CD14-positive monocyte (primary cell): Measurements from ENCODE around the gene UQCRH. TPM values are rescaled to one million over a fixed set of nuclear protein-coding genes. Genes with fewer than 3 reads are reported as not detected.

Experiments used
- DNase-seq, 3 donors: peaks; one replicate each; pipeline ENCODE4 v3.0.0-alpha.2; 2011 to 2022
- H2AFZ ChIP-seq: 2 replicates; pipeline ENCODE4 v1.6.0; 2012; ENCODE audit warnings: mild to moderate bottlenecking, low read depth, low read length, inconsistent platforms; ENCODE audit not compliant: insufficient read depth, poor library complexity, severe bottlenecking
- H3K27ac ChIP-seq, 2 donors: 1 replicate in 1 of 2; 2 replicates in 1 of 2; pipeline ENCODE4 v1.5.1; 2012 to 2013; ENCODE audit warnings: low read length in 2 of 2, control low read depth in 1 of 2, inconsistent platforms in 1 of 2, low read depth in 1 of 2, mild to moderate bottlenecking in 1 of 2
- H3K27me3 ChIP-seq, 2 donors: one replicate each; pipeline versions ENCODE4 v1.6.0 to v1.6.1; 2011 to 2013; ENCODE audit warnings: low read length in 2 of 2; ENCODE audit not compliant: control insufficient read depth in 2 of 2, insufficient read depth in 2 of 2
- H3K36me3 ChIP-seq, 2 donors: replicated peaks in 1 of 2; 1 replicate in 1 of 2; 2 replicates in 1 of 2; pipeline versions ENCODE4 v1.5.1 to v1.6.1; 2012 to 2013; ENCODE audit warnings: low read length in 2 of 2, control low read depth in 1 of 2, inconsistent platforms in 1 of 2, mild to moderate bottlenecking in 1 of 2; ENCODE audit not compliant: insufficient read depth in 2 of 2, control insufficient read depth in 1 of 2
- H3K4me1 ChIP-seq, 2 donors: 1 replicate in 1 of 2; 2 replicates in 1 of 2; pipeline versions ENCODE4 v1.5.1 to v1.6.1; 2012 to 2013; ENCODE audit warnings: low read length in 2 of 2, control low read depth in 1 of 2, inconsistent platforms in 1 of 2, mild to moderate bottlenecking in 1 of 2, moderate library complexity in 1 of 2; ENCODE audit not compliant: insufficient read depth in 2 of 2, control insufficient read depth in 1 of 2
- H3K4me2 ChIP-seq: replicated peaks from 2 replicates; pipeline ENCODE3; 2012; ENCODE audit warnings: low read length, moderate library complexity, mild to moderate bottlenecking; ENCODE audit not compliant: poor library complexity, severe bottlenecking; ENCODE audit errors: extremely low read depth
- H3K4me3 ChIP-seq, 3 experiments: fragments of 200-600 bp in 1 of 3; sonication (generic) in 1 of 3; replicated peaks in 1 of 3; 1 replicate in 2 of 3; 2 replicates in 1 of 3; pipeline ENCODE4 v1.5.1; 2011 to 2013; ENCODE audit warnings: low read length in 3 of 3, mild to moderate bottlenecking in 3 of 3, control low read depth in 2 of 3, low read depth in 2 of 3, inconsistent platforms in 1 of 3, moderate library complexity in 1 of 3
- H3K79me2 ChIP-seq: 2 replicates; pipeline ENCODE4 v1.6.0; 2012; ENCODE audit warnings: mild to moderate bottlenecking, control low read depth, inconsistent platforms, low read length, moderate library complexity; ENCODE audit not compliant: insufficient read depth
- H3K9ac ChIP-seq: 2 replicates; pipeline ENCODE4 v1.6.0; 2017; ENCODE audit warnings: low read length, mild to moderate bottlenecking; ENCODE audit not compliant: insufficient read depth, poor library complexity, severe bottlenecking
- H3K9me3 ChIP-seq, 2 donors: replicated peaks in 1 of 2; 1 replicate in 1 of 2; 2 replicates in 1 of 2; pipeline versions ENCODE4 v1.5.1 to v1.6.1; 2012 to 2013; ENCODE audit warnings: low read length in 2 of 2, control low read depth in 1 of 2; ENCODE audit not compliant: control insufficient read depth in 1 of 2, insufficient read depth in 1 of 2
- H4K20me1 ChIP-seq: 2 replicates; pipeline ENCODE4 v1.6.0; 2012; ENCODE audit warnings: mild to moderate bottlenecking, low read length, control low read depth, moderate library complexity; ENCODE audit not compliant: insufficient read depth
- H3K27ac Mint-ChIP-seq, 7 donors: one replicate each; pipeline ENCODE4 v1.8.0; 2020; ENCODE audit warnings: mild to moderate bottlenecking in 7 of 7, mixed read lengths in 7 of 7, moderate library complexity in 6 of 7, inconsistent platforms in 2 of 7
- H3K27me3 Mint-ChIP-seq, 3 donors: one replicate each; pipeline ENCODE4 v1.8.0; 2021 to 2022; ENCODE audit warnings: low read depth in 3 of 3, mild to moderate bottlenecking in 3 of 3, mixed read lengths in 3 of 3, moderate library complexity in 3 of 3, inconsistent platforms in 1 of 3
- H3K36me3 Mint-ChIP-seq, 2 donors: one replicate each; pipeline ENCODE4 v1.8.0; 2020; ENCODE audit warnings: mixed read lengths in 2 of 2, inconsistent platforms in 1 of 2, mild to moderate bottlenecking in 1 of 2
- H3K4me1 Mint-ChIP-seq: one replicate; pipeline ENCODE4 v1.8.0; 2020; ENCODE audit warnings: mild to moderate bottlenecking, mixed read lengths
- H3K4me3 Mint-ChIP-seq, 2 donors: one replicate each; pipeline ENCODE4 v1.8.0; 2020; ENCODE audit warnings: mild to moderate bottlenecking in 2 of 2, mixed read lengths in 2 of 2, moderate library complexity in 1 of 2
- H3K9me3 Mint-ChIP-seq, 7 donors: one replicate each; pipeline ENCODE4 v1.8.0; 2020 to 2022; ENCODE audit warnings: mixed read lengths in 7 of 7, mild to moderate bottlenecking in 6 of 7, moderate library complexity in 6 of 7, inconsistent platforms in 2 of 7
- WGBS: methylation state at CpG from one replicate; pipeline ENCODE4 v1.1.5; 2013; ENCODE audit warnings: missing lambda C conversion rate; ENCODE audit not compliant: insufficient coverage; 5-methylcytosine and 5-hydroxymethylcytosine counted together
- intact Hi-C, 2 donors: fragments of 100-400 bp; cut with micrococcal nuclease; formaldehyde crosslinking; loops; one replicate each; pipeline versions ENCODE4 v1.15.0 to v1.15.1; 2023
- polyA plus RNA-seq, 3 donors: library from polyadenylated mRNA; depleted of rRNA in 1 of 3; unstranded in 2 of 3; stranded (reverse) in 1 of 3; fragments of 300-500 nt in 2 of 3; fragments of >200 nt in 1 of 3; fragmentation: Illumina TruSeq in 2 of 3; gene quantifications; 1 replicate in 2 of 3; 2 replicates in 1 of 3; pipeline ENCODE4 v1.2.3, GENCODE V29; 2012 to 2021
- TF ChIP-seq, protein P1 (sequence below): fragments of 200-600 bp; IDR thresholded peaks from one replicate; pipeline ENCODE4 v1.8.0; 2022; ENCODE audit warnings: antibody characterized with exemption, mild to moderate bottlenecking

The UQCRH gene
- polyA plus RNA-seq, 3 donors = 261 to 341 (median 266) TPM

GRCh38 chr1:46277658-46278373 lies 25.7 kb upstream of the UQCRH start:
- H3K27ac ChIP-seq = no peak overlapping the region
- peaks cover 48 to 69% of the 10 kb centered on the region in 2 donors for H3K36me3 ChIP-seq
- Mint-ChIP-seq H3K27ac (no peak overlapping the region), H3K4me3 (no peak overlapping the region), H3K9me3 (peaks cover 0 to 2% (median 0%) of the 10 kb centered on the region in 7 donors), H3K36me3 (peaks cover 65 to 91% of the 10 kb centered on the region in 2 donors), H3K27me3 (peaks cover 0 to 2% (median 0%) of the 10 kb centered on the region in 3 donors), H3K4me1 (no peaks in the 10 kb centered on the region)
- no peaks in the 10 kb centered on the region for H3K27me3 ChIP-seq
- DNase-seq = no peak
- no peaks in the 10 kb centered on the region for H3K4me1 ChIP-seq
- H3K79me2 ChIP-seq = no peaks in the 10 kb centered on the region
- H2AFZ ChIP-seq = no peak overlapping the region
- H4K20me1 ChIP-seq = no peaks in the 10 kb centered on the region
- no peaks in the 10 kb centered on the region for H3K9me3 ChIP-seq
- TF ChIP-seq, protein P1, sequence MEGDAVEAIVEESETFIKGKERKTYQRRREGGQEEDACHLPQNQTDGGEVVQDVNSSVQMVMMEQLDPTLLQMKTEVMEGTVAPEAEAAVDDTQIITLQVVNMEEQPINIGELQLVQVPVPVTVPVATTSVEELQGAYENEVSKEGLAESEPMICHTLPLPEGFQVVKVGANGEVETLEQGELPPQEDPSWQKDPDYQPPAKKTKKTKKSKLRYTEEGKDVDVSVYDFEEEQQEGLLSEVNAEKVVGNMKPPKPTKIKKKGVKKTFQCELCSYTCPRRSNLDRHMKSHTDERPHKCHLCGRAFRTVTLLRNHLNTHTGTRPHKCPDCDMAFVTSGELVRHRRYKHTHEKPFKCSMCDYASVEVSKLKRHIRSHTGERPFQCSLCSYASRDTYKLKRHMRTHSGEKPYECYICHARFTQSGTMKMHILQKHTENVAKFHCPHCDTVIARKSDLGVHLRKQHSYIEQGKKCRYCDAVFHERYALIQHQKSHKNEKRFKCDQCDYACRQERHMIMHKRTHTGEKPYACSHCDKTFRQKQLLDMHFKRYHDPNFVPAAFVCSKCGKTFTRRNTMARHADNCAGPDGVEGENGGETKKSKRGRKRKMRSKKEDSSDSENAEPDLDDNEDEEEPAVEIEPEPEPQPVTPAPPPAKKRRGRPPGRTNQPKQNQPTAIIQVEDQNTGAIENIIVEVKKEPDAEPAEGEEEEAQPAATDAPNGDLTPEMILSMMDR = no peak
- intact Hi-C loops = no loop called here
- H3K4me3 ChIP-seq = no peak overlapping the region
- H3K9ac ChIP-seq = no peak overlapping the region
- H3K4me2 ChIP-seq = no peak overlapping the region
- WGBS = 96% methylated on average over 6 of the region's 14 CpGs

- intact Hi-C loops = no loop called here
- no peak overlapping the region for H3K4me2 ChIP-seq
- no peak overlapping the region for H3K4me3 ChIP-seq
- no peak for DNase-seq
- H2AFZ ChIP-seq = no peak overlapping the region
- no peaks in the 10 kb centered on the region for H3K27me3 ChIP-seq
- no peaks in the 10 kb centered on the region for H4K20me1 ChIP-seq
- H3K4me1 Mint-ChIP-seq = no peaks in the 10 kb centered on the region
- H3K79me2 ChIP-seq = no peaks in the 10 kb centered on the region
- H3K9me3 ChIP-seq = no peaks in the 10 kb centered on the region
- no peaks in the 10 kb centered on the region for H3K4me1 ChIP-seq
- H3K36me3 ChIP-seq = peaks cover 50 to 68% of the 10 kb centered on the region in 2 donors
- H3K9me3 Mint-ChIP-seq = peaks cover 0 to 2% (median 0%) of the 10 kb centered on the region in 7 donors
- WGBS = 96% methylated on average over 8 of the region's 12 CpGs
- H3K36me3 Mint-ChIP-seq = peaks cover 67 to 92% of the 10 kb centered on the region in 2 donors
- H3K27ac ChIP-seq = no peak overlapping the region
- no peak overlapping the region for H3K9ac ChIP-seq
- TF ChIP-seq, protein P1 = no peak
- H3K4me3 Mint-ChIP-seq = no peak overlapping the region
- no peak overlapping the region for H3K27ac Mint-ChIP-seq
- no peaks in the 10 kb centered on the region for H3K27me3 Mint-ChIP-seq
These were observed 24.7 kb upstream of the UQCRH start for GRCh38 chr1:46278807-46279206.
